ENCODE data around the gene MYOF.

MYOF gene

DNA sequence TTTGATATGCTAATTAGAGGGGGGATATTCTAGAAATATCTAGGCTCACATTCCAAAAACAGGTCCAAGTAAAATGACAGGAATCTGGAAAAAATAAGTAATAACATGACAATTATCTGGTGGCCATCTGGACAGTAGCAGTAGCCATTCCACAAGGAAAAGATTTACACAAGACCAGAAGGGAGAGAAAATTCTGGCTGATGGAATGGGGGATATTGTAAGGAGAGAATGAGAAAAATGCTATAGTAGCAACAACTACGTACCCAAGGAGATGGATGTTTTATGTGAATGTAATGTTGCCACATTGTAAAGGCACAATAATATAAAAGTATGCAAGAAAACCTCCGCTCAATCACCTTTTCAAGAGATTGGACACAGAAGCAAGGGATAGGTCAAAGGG lies 5.4 kb downstream of the MYOF start:
- H3K36me3 ChIP-seq (replicated peaks) = peaks cover 28% of the 10 kb centered on the region
- peak overlapping the region; percentile 43 for H3K27ac ChIP-seq
- TF ChIP-seq CTCF (IDR thresholded peaks at IDR 0.05; ENCODE audit: low read depth, low read length, missing control alignments) = no peak
- no peaks in the 10 kb centered on the region for H3K27me3 ChIP-seq (replicated peaks)
- in situ Hi-C loops (cut with HindIII; ENCODE audit: low pct_ligation_motif_present, low sequenced_read_pairs) = loop anchor here (25.0 kb wide), 1 partner anchor 114 kb away; no protein-coding TSS in a partner anchor
- no peak overlapping the region for H3K4me3 ChIP-seq (ENCODE audit: low read depth, low read length)
- no peak for DNase-seq

DNA sequence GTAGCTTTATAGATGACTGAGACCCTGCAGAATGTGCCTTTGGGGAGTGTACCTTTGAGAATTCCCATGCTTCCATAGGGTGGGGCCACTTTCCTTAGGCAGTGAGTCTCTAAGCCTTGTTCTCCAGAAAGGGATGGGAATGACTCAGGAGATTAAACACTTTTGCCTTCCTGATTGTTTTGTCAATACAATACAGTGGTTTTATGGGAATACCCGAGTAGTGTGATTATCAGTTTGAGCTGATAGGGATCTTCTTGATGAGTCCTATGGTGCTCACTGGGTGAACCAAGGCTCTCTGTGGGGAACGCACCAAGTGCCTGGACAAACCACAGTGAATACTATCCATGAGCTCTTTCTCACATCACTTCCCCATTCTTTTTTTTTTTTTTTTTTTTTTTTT lies 6.3 kb downstream of the MYOF start:
- DNase-seq = peak; percentile 63
- Histone ChIP-seq H3K36me3 (replicated peaks) (peaks cover 28% of the 10 kb centered on the region), H3K27ac (peak overlapping the region; percentile 43), H3K4me3 (ENCODE audit: low read depth, low read length) (no peak overlapping the region), H3K27me3 (replicated peaks) (no peaks in the 10 kb centered on the region)
- no peak for TF ChIP-seq CTCF (IDR thresholded peaks at IDR 0.05; ENCODE audit: low read depth, low read length, missing control alignments)
- in situ Hi-C loops (cut with HindIII; ENCODE audit: low pct_ligation_motif_present, low sequenced_read_pairs) = loop anchor here (25.0 kb wide), 1 partner anchor 114 kb away; no protein-coding TSS in a partner anchor

DNA sequence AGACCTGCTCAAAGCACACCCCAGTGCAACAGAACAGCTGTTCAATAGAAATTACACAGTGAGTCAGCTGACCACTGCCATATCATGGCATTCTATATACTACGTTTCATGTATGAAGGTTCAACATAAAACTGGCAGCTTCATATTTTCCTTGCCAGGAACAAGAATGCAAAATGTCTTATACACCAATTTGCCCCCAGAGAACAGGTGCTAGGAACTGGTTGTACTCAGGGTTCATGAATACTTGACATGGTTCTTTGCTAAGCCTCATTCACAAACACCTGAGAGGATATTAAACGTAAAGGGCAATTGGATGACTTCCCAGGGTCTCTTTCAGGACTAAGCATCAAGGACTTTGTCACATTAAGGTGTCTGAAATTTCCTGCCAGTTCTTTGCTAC lies 6.9 kb downstream of the MYOF start:
- Histone ChIP-seq H3K36me3 (replicated peaks) (peaks cover 30% of the 10 kb centered on the region), H3K27me3 (replicated peaks) (no peaks in the 10 kb centered on the region), H3K4me3 (ENCODE audit: low read depth, low read length) (no peak overlapping the region), H3K27ac (peak overlapping the region; percentile 43)
- DNase-seq = no peak
- in situ Hi-C loops (cut with HindIII; ENCODE audit: low pct_ligation_motif_present, low sequenced_read_pairs) = loop anchor here (25.0 kb wide), 1 partner anchor 113 kb away; no protein-coding TSS in a partner anchor
- no peak for TF ChIP-seq CTCF (IDR thresholded peaks at IDR 0.05; ENCODE audit: low read depth, low read length, missing control alignments)

DNA sequence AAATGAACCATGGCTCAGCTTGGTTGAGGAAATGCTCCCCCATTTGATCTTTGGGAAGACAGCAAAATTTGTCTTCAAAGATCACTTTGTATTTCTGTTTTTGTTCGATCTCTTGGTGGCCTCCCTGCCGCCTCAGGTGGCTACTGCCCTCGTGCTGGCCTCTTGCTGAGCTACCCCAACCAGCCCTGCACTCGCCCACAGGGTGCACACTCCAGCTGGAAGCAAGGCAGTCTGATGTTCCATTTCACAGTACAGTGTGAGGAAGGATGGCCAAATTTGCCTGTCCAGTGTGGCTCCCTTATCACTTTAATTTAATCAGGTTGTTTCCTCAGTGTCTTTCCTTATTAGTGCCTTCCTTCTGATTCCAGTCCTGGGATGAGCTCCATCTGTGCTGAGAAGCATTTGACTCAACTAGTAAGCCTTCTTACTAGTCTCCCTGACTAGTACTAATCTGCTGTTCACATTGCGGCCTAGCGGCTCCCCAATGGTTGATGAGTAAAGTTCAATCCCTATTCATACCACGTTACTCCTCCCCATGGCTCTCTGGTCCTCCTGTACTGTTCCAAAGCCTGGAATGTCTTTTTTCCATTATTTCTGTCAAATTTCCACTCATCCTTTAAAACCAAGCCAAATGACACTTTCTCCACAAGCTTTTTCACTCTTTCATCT lies 8.2 kb downstream of the MYOF start:
- in situ Hi-C loops (cut with HindIII; ENCODE audit: low pct_ligation_motif_present, low sequenced_read_pairs) = no loop called here
- Histone ChIP-seq H3K36me3 (replicated peaks) (peaks cover 40% of the 10 kb centered on the region), H3K27me3 (replicated peaks) (no peaks in the 10 kb centered on the region), H3K4me3 (ENCODE audit: low read depth, low read length) (no peak overlapping the region), H3K27ac (peak overlapping the region; percentile 34)
- DNase-seq = no peak
- TF ChIP-seq CTCF (IDR thresholded peaks at IDR 0.05; ENCODE audit: low read depth, low read length, missing control alignments) = no peak

GRCh38 chr10:93473161-93473560 lies 9.0 kb downstream of the MYOF start:
- TF ChIP-seq CTCF (IDR thresholded peaks at IDR 0.05; ENCODE audit: low read depth, low read length, missing control alignments) = no peak
- in situ Hi-C loops (cut with HindIII; ENCODE audit: low pct_ligation_motif_present, low sequenced_read_pairs) = no loop called here
- peaks cover 41% of the 10 kb centered on the region for H3K36me3 ChIP-seq (replicated peaks)
- H3K27me3 ChIP-seq (replicated peaks) = no peaks in the 10 kb centered on the region
- no peak overlapping the region for H3K4me3 ChIP-seq (ENCODE audit: low read depth, low read length)
- no peak for DNase-seq
- H3K27ac ChIP-seq = no peak overlapping the region

Measured in brain microvascular endothelial cell (primary cell).